Stomach (tissue), 4 donors: Measurements from ENCODE around the gene RAB12.

Source experiments
- EP300 ChIP-seq: sonication (generic); formaldehyde crosslinking; IDR thresholded peaks from one replicate; pipeline ENCODE4 v1.6.1; 2017; ENCODE audit warnings: antibody characterized with exemption
- POLR2A ChIP-seq, 4 donors: fragments of 450-650 bp; IDR thresholded peaks; one replicate each; pipeline ENCODE4 v1.6.1; 2016; ENCODE audit warnings: antibody characterized with exemption in 4 of 4, control low read depth in 2 of 4, mild to moderate bottlenecking in 1 of 4, moderate library complexity in 1 of 4
- POLR2AphosphoS5 ChIP-seq, 3 donors: sonication (generic); formaldehyde crosslinking; IDR thresholded peaks; one replicate each; pipeline ENCODE4 v1.6.1; 2016; ENCODE audit warnings: antibody characterized with exemption in 3 of 3
- TF ChIP-seq, protein P1 (sequence below), 7 experiments: fragments of 450-650 bp in 4 of 7; fragments of 200-600 bp in 3 of 7; sonication (generic) in 3 of 7; IDR thresholded peaks; one replicate each; pipeline ENCODE4 v1.5.1; 2016 to 2019; ENCODE audit warnings: antibody characterized with exemption in 7 of 7, control low read depth in 2 of 7, mild to moderate bottlenecking in 1 of 7

DNA sequence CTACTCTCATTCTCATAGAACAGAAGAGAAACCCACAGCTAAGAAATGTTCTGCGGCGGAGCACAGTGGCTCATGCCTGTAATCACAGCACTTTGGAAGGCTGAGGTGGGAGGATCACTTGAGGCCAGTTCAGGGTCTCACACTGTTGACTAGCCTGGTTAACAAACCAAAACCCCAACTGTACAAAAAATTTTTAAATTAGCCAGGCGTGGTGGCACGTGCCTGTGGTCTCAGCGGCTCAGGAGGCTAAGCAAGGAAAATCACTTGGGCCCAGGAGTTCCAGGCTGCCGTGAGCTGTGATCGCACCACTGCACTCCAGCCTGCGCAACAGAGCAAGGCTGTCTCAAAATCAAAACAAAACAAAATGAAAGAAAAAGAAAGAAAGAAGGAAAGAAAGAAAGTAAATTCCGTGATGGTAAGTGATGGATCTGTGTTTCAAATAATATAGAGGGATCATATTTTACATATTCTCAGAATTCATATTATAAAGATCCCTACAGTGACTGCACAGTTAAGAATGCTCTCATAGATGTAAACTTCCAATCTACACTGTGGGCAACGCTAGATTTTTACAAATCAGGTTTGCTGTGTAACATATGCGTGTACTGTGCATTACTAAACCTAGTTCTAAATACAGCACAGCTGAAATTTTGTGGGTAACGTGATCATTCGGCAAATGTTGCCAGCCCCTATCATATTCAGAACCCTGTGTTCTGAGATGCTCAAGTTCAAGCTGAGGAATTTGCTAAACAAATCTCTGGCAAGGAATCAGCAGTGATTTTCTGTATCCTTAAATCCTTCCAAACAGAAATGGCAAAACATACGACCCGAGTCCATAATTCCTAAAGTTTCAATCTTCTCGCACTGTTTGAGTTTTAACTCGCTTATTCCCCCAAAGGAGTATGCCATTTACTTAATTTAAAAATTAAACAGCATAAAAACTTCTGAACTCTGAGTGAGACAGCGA is 1.2 kb upstream of the RAB12 start:
- no peak for TF ChIP-seq EP300
- TF ChIP-seq POLR2A (IDR thresholded peaks at IDR 0.05) = no peak
- TF ChIP-seq, protein P1, sequence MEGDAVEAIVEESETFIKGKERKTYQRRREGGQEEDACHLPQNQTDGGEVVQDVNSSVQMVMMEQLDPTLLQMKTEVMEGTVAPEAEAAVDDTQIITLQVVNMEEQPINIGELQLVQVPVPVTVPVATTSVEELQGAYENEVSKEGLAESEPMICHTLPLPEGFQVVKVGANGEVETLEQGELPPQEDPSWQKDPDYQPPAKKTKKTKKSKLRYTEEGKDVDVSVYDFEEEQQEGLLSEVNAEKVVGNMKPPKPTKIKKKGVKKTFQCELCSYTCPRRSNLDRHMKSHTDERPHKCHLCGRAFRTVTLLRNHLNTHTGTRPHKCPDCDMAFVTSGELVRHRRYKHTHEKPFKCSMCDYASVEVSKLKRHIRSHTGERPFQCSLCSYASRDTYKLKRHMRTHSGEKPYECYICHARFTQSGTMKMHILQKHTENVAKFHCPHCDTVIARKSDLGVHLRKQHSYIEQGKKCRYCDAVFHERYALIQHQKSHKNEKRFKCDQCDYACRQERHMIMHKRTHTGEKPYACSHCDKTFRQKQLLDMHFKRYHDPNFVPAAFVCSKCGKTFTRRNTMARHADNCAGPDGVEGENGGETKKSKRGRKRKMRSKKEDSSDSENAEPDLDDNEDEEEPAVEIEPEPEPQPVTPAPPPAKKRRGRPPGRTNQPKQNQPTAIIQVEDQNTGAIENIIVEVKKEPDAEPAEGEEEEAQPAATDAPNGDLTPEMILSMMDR (IDR thresholded peaks at IDR 0.05) = no peak
- TF ChIP-seq POLR2AphosphoS5 (IDR thresholded peaks at IDR 0.05) = no peak
